Activated CD4-positive, alpha-beta T cell treated with anti-CD3 and anti-CD28 coated beads, Interleukin-10, Interleukin-2, amounts not matched to agents 100 ng/mL and 50 ng/mL, durations not matched to agents 16 hours and 8 hours (primary cell): ENCODE data around the gene RELN.
A peak's percentile ranks its signal among the peaks of the same experiment; 100 is the strongest.

Experiments used
- DNase-seq: peaks from one replicate; pipeline ENCODE4 v3.0.0-alpha.2; 2020

The RELN gene

GRCh38 chr7:103613655-103614642 lies 375.5 kb downstream of the RELN start:
- no peak for DNase-seq

DNA sequence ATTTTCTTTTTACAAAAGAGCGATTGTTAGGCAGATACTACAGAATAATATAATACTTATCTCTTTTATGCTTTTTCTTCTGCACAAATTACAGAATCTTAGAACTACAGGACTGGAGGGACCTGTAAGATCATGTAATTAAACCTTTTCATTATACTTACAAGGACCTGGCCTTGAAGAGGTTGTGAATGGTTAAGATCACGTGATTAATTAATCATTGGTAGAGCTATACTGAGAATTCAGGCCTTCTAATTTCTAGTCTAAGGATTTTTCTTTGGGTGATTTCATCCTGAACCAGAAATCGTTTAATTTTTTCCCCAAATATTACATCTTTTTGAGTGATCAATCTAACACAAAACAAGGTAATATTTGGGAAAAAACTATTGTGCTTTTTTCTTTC lies 379.7 kb downstream of the RELN start:
- no peak for DNase-seq

- DNase-seq, result no peak
These were observed 383.8 kb downstream of the RELN start for GRCh38 chr7:103605640-103606039.

- no peak for DNase-seq
These were observed 391.0 kb downstream of the RELN start for GRCh38 chr7:103598326-103598905.

GRCh38 chr7:103597606-103598005 lies 391.9 kb downstream of the RELN start:
- no peak for DNase-seq

GRCh38 chr7:103594186-103594585 lies 395.3 kb downstream of the RELN start:
- no peak for DNase-seq

GRCh38 chr7:103593691-103594090 lies 395.8 kb downstream of the RELN start:
- no peak for DNase-seq

GRCh38 chr7:103592844-103593243 lies 396.6 kb downstream of the RELN start:
- DNase-seq, result no peak

DNA sequence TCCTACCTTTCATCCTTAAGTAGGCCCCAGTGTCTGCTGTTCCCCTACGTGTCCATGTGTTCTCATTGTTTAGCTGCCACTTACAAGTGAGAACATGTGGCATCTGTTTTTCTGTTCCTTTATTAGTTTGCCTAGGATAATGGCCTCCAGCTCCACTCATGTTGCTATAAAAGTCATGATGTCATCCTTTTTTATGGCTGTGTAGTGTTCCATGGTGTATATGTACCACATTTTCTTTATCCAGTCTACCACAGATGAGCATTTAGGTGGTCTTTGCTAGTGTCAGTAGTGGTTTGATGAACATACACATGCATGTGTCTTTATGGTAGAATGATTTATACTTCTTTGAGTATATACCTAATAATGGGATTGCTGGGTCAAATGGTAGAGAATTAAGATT lies 397.3 kb downstream of the RELN start:
- no peak for DNase-seq

DNA sequence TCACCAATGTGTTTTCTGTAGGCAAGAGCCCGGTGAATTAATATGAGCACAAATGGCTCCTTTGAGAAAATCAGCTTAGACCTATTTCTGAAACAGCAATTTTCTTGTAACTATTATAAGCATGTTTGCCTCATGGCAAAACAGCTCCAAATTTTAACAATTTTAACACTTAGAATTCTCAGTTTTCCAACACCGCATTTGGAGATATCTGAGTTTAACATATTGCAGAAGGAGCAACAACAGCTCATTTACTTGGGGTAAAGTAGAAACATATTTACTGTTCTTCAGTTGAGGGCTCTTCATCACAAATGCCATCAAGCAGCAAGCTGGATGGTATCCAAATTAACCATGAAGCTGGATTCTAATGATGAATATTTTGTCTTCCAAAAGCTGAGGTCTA lies 409.4 kb downstream of the RELN start:
- no peak for DNase-seq

DNA sequence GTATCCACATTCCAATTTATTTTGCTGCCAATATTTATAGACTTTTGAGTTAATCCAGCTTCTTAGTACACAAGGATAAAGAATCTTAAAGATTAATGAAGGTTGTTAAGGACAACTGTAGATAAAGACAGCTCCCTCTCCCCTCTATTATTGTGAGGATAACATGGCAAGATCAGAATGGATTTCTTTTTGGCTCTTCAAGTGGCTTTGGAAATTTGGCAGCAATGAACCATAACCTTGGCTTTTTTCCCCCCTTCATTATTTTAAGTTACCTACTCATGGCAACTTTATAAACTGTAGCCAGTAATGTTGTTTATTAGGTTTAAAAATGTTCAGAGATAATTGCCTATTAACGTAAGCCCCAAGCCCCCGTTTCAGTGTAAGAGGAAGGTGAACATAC lies 412.4 kb downstream of the RELN start:
- no peak for DNase-seq

GRCh38 chr7:103576641-103577040 lies 412.8 kb downstream of the RELN start:
- DNase-seq, result no peak

DNA sequence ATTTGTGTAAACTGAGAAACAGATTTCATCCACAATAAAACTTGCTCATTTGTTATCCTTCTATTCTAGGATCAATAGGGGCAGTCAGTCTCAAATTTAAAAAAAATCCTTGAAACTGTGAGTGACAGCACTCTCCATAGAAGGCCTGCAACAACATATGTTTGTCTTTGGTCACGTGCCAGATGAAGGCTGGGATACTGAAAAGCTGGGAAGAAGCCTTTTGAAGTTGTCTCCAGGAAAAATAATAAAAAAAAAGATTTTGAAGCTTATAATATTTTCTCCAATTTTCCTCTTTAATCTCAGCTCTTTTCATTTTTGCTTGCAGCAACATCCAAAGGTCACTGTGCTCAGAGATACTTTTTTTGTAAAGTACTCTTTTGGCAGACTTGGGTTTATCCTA lies 414.9 kb downstream of the RELN start:
- DNase-seq, result no peak

GRCh38 chr7:103573479-103574058 lies 415.9 kb downstream of the RELN start:
- DNase-seq, result peak; percentile 26

- DNase-seq, result no peak
These were observed 417.9 kb downstream of the RELN start for GRCh38 chr7:103571586-103571985.

DNA sequence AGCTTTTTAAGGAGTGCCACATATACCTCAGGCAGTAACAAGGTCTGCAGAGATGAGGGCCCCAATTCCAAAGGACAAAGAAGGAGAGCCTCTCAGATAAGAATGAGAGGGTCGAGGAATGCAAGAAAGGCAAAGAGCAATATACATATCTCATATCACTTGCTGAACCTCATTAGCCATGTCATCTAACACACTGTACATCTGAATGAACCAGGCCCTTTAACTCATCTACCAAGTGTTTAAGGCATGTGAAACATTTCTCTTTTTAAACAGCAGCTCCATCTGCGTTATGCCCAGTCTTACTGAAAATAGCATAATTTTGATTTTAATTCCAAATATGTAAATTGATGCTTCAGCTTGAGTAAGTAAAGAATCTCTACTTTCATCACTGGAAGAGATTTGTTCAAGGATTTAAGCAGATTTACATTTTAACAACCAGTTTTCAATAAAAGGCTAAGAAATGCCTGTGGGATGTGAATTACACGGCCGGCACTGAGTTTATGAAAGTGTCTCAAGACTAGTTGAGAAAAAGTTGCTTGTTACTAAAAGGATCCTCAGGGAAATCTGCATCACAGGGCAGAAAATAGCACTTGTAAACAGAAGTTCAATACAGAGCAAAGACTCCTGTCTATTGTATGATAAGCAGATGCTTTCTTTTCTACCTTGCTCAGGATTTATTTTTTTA lies 419.7 kb downstream of the RELN start:
- no peak for DNase-seq

DNA sequence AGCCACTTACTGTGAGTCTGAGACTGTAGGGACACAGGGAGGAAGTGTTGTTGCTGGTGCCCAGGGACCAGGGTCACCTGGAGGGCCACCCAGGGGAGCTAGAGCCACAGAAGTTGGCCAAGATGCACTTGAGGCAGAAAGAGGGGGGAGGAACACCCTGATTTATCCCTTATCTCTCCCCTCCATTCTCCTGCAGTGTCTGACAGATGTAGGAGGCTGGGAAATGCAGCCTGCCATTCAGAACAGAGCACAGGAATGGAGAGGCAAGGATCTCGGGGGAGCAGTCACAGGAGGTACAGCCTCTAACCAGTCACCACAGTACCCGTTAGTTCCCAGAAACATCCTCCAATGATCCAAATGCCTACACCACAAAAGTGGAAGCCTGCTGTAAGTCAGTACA lies 425.0 kb downstream of the RELN start:
- DNase-seq, result no peak

GRCh38 chr7:103560136-103560535 lies 429.3 kb downstream of the RELN start:
- no peak for DNase-seq

DNA sequence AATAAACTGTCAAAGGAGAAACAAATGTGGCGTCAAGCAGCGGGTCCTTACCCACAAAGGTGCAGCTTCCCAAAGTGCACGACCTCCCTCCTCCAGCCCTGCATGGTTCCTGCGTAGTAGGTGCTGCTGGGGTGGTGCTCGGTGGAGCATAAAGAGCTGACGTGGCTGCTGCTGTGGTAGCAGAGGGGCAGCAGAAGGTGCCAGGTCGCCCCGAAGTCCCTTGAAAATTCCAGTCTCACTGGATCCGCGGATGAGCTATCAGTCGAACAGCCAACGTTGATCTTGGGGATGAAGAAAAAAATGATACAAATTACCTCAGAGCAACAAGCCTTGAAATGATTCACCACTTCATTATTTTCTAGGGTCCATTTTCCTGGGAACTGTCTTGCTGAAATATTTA lies 438.4 kb downstream of the RELN start:
- no peak for DNase-seq

- no peak for DNase-seq
These were observed 439.7 kb downstream of the RELN start for GRCh38 chr7:103549786-103550185.

DNA sequence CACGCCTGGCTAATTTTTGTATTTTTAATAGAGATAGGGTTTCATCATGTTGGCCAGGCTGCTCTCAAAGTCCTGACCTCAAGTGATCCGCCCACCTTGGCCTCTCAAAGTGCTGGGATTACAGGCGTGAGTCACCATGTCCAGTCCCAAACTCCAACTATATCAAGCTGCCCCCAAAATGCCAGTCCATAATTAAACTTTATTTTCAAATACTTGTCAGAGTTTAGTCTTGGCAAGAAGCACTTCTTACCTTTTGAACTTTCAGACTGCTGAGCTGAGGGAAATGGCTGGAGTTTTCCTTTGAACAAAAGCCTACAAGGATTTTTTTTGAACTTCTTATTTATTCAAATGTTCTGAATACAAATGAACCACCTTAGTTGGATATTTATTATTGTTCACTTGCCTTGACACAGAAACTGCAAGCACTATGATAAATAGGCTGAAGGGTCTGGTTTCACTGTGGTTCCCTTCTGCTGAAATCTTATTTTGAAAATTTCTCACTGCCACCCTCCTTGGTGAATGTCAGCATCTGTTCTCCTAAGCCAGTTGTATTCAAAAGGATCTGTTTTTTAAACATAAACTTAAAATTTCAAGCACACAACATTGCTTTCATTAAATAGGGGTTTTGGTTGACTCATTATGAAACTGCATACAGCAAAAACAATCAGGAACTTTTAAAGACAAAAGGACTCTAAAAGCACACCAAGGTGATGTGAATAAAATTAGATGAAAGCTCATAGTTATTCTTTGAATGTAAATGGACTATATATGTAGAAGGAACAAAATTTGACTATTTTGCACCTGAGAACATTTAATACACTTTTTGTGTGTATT lies 441.8 kb downstream of the RELN start:
- no peak for DNase-seq

DNA sequence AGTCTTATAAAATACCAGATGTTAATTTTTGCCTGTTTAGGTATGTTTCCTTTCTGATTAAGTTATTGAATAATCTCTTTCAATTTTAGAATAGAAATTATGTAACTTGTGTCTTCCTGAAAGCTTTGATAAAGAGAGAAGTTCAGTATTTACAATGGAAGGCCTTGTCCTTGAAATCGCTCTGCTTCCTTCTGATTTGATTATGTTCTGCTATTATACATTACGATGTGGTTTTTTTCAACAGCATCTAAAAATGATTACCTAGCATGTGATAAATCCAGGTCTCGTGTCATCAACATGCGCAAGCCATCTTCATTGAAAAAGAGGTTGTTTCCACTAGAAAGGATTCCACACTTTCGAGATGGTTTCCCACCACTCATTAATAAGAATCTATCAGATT lies 447.0 kb downstream of the RELN start:
- DNase-seq, result no peak

- DNase-seq, result no peak
These were observed 447.5 kb downstream of the RELN start for GRCh38 chr7:103541947-103542346.
